B cell (primary cell): ENCODE measurements around the gene ZNF879. TPM values are rescaled to one million over a fixed set of nuclear protein-coding genes. Genes with fewer than 3 reads are reported as not detected.

Experiments used
- ATAC-seq: fragments of 200-7000 bp; cut with Tn5 transposase; one replicate; pipeline ENCODE4 v1.10.0; 2021; ENCODE audit warnings: low read depth, mild to moderate bottlenecking, moderate number of reproducible peaks, moderate library complexity
- CTCF ChIA-PET: fragments of 350-600 bp; sonication (Branson Sonifier 250); formaldehyde crosslinking; loops from one replicate; lab custom pipeline; 2021; ENCODE audit warnings: antibody characterized with exemption, inconsistent platforms; lab: Charles Lee
- POLR2A ChIA-PET: fragments of 350-600 bp; sonication (Branson Sonifier 250); formaldehyde crosslinking; loops from one replicate; lab custom pipeline; 2021; ENCODE audit warnings: antibody characterized with exemption; lab: Charles Lee
- DNase-seq: peaks from one replicate; pipeline ENCODE4 v3.0.0; 2013
- H2AFZ ChIP-seq: 2 replicates; pipeline ENCODE4 v1.6.1; 2012; ENCODE audit warnings: mild to moderate bottlenecking, low read depth, low read length; ENCODE audit not compliant: insufficient read depth, poor library complexity, severe bottlenecking
- H3K27ac ChIP-seq, 2 donors: 1 replicate in 1 of 2; 2 replicates in 1 of 2; pipeline ENCODE4 v1.5.1; 2012 to 2013; ENCODE audit warnings: low read length in 2 of 2, mild to moderate bottlenecking in 2 of 2, moderate library complexity in 1 of 2
- H3K27me3 ChIP-seq, 4 experiments: fragments of 200-600 bp in 1 of 4; sonication (generic) in 1 of 4; replicated peaks in 1 of 4; 1 replicate in 2 of 4; 2 replicates in 2 of 4; pipeline versions ENCODE4 v1.6.1 to v1.7.0; 2013 to 2016; ENCODE audit warnings: low read length in 3 of 4, mild to moderate bottlenecking in 2 of 4, mixed read lengths in 1 of 4, moderate library complexity in 1 of 4; ENCODE audit not compliant: insufficient read depth in 4 of 4, control insufficient read depth in 3 of 4; ENCODE audit errors: control extremely low read depth in 1 of 4
- H3K36me3 ChIP-seq, 2 experiments: replicated peaks in 1 of 2; 1 replicate in 1 of 2; 2 replicates in 1 of 2; pipeline versions ENCODE4 v1.6.1 to v1.7.1; 2013; ENCODE audit warnings: low read length in 1 of 2; ENCODE audit not compliant: insufficient read depth in 2 of 2, control insufficient read depth in 1 of 2; ENCODE audit errors: control extremely low read depth in 1 of 2, extremely low read depth in 1 of 2
- H3K4me1 ChIP-seq, 2 donors: fragments of 200-600 bp in 1 of 2; sonication (generic) in 1 of 2; 1 replicate in 1 of 2; 2 replicates in 1 of 2; pipeline versions ENCODE4 v1.5.1 to v1.6.1; 2013 to 2017; ENCODE audit warnings: low read length in 2 of 2; ENCODE audit not compliant: control insufficient read depth in 2 of 2, insufficient read depth in 2 of 2
- H3K4me2 ChIP-seq: replicated peaks from 2 replicates; pipeline ENCODE3; 2012; ENCODE audit warnings: mild to moderate bottlenecking, low read depth, low read length; ENCODE audit not compliant: poor library complexity, severe bottlenecking
- H3K4me3 ChIP-seq, 5 experiments: fragments of 200-600 bp in 1 of 5; sonication (generic) in 1 of 5; 1 replicate in 3 of 5; 2 replicates in 2 of 5; pipeline versions ENCODE4 v1.5.1 to v1.7.0; 2011 to 2016; ENCODE audit warnings: low read length in 4 of 5, mild to moderate bottlenecking in 4 of 5, low read depth in 2 of 5, control low read depth in 1 of 5, moderate library complexity in 1 of 5; ENCODE audit not compliant: insufficient read depth in 1 of 5; ENCODE audit errors: control extremely low read depth in 1 of 5, extremely low read depth in 1 of 5
- H3K79me2 ChIP-seq: fragments of 200-600 bp; sonication (generic); one replicate; pipeline ENCODE4 v1.6.0; 2016; ENCODE audit warnings: low read length; ENCODE audit not compliant: control insufficient read depth, insufficient read depth
- H3K9ac ChIP-seq: fragments of 200-600 bp; sonication (generic); 2 replicates; pipeline ENCODE4 v1.6.1; 2017; ENCODE audit warnings: mild to moderate bottlenecking, low read length, moderate library complexity
- H3K9me3 ChIP-seq, 3 donors: one replicate each; pipeline versions ENCODE4 v1.6.1 to v1.7.1; 2013; ENCODE audit warnings: low read length in 2 of 3; ENCODE audit not compliant: control insufficient read depth in 2 of 3, insufficient read depth in 1 of 3; ENCODE audit errors: control extremely low read depth in 1 of 3
- H4K20me1 ChIP-seq: 2 replicates; pipeline ENCODE4 v1.6.0; 2012; ENCODE audit warnings: mild to moderate bottlenecking, low read length; ENCODE audit not compliant: insufficient read depth, control insufficient read depth, poor library complexity, severe bottlenecking
- H3K27ac Mint-ChIP-seq: one replicate; pipeline ENCODE4 v1.8.0; 2021; ENCODE audit warnings: mixed read lengths
- H3K27me3 Mint-ChIP-seq: one replicate; pipeline ENCODE4 v1.8.0; 2021; ENCODE audit warnings: mixed read lengths
- H3K4me1 Mint-ChIP-seq: one replicate; pipeline ENCODE4 v1.8.0; 2021; ENCODE audit warnings: mixed read lengths
- H3K4me3 Mint-ChIP-seq: one replicate; pipeline ENCODE4 v1.8.0; 2021; ENCODE audit warnings: mixed read lengths
- H3K9me3 Mint-ChIP-seq: one replicate; pipeline ENCODE4 v1.8.0; 2022; ENCODE audit warnings: mixed read lengths; ENCODE audit not compliant: insufficient read depth
- EZH2 ChIP-seq: IDR thresholded peaks from 2 replicates; pipeline ENCODE4 v1.6.1; 2012; ENCODE audit warnings: borderline replicate concordance, low read depth, mild to moderate bottlenecking, moderate library complexity, low read length; ENCODE audit not compliant: insufficient read depth, poor library complexity, severe bottlenecking
- WGBS: methylation state at CpG from one replicate; pipeline ENCODE4 v1.1.5; 2013; ENCODE audit warnings: missing lambda C conversion rate; ENCODE audit not compliant: insufficient coverage; 5-methylcytosine and 5-hydroxymethylcytosine counted together
- intact Hi-C: fragments of 100-400 bp; cut with micrococcal nuclease; formaldehyde crosslinking; loops from one replicate; pipeline ENCODE4 v1.10.0; 2022
- polyA plus RNA-seq: library from polyadenylated mRNA; depleted of rRNA; stranded (reverse); fragments of >200 nt; gene quantifications from 2 replicates; pipeline ENCODE4 v1.2.3, GENCODE V29; 2012
- total RNA-seq, 2 donors: library from RNA; stranded (reverse); fragments of 120-200 nt in 1 of 2; gene quantifications; 1 replicate in 1 of 2; 2 replicates in 1 of 2; pipeline versions ENCODE4 v1.2.3 to v1.2.4, GENCODE V29; 2013 to 2022
- TF ChIP-seq, protein P1 (sequence below): fragments of 200-600 bp; IDR thresholded peaks from one replicate; pipeline ENCODE4 v1.8.0; 2022; ENCODE audit warnings: antibody characterized with exemption, mild to moderate bottlenecking

Gene ZNF879
- total and polyA plus RNA-seq, 2 donors (not counting 1 experiment from before 2014, with no cell fraction given) = 2.4 to 14.7 TPM

DNA sequence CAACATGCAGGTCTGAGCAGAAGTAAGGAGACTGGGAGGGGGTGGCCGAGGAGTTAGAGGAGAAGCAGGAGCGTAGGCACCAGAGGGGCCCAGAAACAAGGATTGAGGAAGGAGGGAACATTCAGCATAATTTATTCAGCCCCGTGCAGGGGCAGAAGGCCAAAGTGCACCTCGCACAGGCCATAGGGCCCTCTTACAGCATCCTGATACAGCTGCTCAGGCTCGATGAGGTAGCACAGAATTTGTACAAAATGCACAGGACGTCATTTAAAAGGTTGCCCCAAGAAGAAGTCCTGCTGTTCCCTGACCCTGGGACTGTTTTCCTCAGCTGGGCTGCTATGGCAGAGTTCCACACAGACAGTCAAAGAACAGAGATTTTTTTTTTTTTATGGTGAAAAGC is 26.4 kb upstream of the ZNF879 start:
- CTCF ChIA-PET = no interaction called here
- H3K36me3 ChIP-seq = no peaks in the 10 kb centered on the region
- no peaks in the 10 kb centered on the region for H3K4me1 ChIP-seq
- no peak overlapping the region for H2AFZ ChIP-seq
- Mint-ChIP-seq H3K27ac (no peak overlapping the region), H3K4me3 (no peak overlapping the region), H3K4me1 (peaks cover 2% of the 10 kb centered on the region), H3K27me3 (peaks cover 32% of the 10 kb centered on the region), H3K9me3 (no peaks in the 10 kb centered on the region)
- H3K4me2 ChIP-seq = no peak overlapping the region
- no peak overlapping the region for H3K27ac ChIP-seq
- H3K9me3 ChIP-seq = peaks cover 0 to 51% (median 0%) of the 10 kb centered on the region in 3 donors
- WGBS = 79% methylated on average over 5 of the region's 6 CpGs
- no peak overlapping the region for H3K4me3 ChIP-seq
- H3K9ac ChIP-seq = no peak overlapping the region
- no peaks in the 10 kb centered on the region for H3K79me2 ChIP-seq
- H3K27me3 ChIP-seq = peaks cover 0 to 14% (median 0%) of the 10 kb centered on the region in 4 experiments
- DNase-seq = no peak
- TF ChIP-seq, protein P1, sequence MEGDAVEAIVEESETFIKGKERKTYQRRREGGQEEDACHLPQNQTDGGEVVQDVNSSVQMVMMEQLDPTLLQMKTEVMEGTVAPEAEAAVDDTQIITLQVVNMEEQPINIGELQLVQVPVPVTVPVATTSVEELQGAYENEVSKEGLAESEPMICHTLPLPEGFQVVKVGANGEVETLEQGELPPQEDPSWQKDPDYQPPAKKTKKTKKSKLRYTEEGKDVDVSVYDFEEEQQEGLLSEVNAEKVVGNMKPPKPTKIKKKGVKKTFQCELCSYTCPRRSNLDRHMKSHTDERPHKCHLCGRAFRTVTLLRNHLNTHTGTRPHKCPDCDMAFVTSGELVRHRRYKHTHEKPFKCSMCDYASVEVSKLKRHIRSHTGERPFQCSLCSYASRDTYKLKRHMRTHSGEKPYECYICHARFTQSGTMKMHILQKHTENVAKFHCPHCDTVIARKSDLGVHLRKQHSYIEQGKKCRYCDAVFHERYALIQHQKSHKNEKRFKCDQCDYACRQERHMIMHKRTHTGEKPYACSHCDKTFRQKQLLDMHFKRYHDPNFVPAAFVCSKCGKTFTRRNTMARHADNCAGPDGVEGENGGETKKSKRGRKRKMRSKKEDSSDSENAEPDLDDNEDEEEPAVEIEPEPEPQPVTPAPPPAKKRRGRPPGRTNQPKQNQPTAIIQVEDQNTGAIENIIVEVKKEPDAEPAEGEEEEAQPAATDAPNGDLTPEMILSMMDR = no peak
- no peak for TF ChIP-seq EZH2
- POLR2A ChIA-PET = no interaction called here
- H4K20me1 ChIP-seq = no peaks in the 10 kb centered on the region
- ATAC-seq = no peak
- intact Hi-C loops = no loop called here

DNA sequence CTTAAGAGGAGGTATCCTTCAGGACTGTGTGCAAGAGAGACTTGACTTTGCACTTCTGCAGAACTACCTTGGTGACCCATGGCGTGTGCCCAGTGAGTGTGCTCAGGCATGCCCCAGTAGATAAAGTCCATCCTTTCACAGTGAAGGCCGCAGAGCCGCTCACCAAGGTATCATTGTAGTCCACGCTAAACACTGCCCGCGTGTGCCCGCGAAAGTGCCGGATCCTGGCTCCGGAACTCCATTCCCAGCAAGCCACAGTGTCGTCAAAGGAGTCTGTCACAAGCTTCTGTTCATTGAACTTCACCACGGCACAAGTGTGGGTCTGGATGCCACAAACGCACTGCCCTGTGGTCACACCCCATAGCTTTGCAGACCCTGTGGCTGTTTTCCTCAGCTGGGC is 25.2 kb upstream of the ZNF879 start:
- H3K9me3 Mint-ChIP-seq = peaks cover 3% of the 10 kb centered on the region
- 95% methylated on average over 13 of the region's 13 CpGs for WGBS
- Histone ChIP-seq H3K36me3 (no peaks in the 10 kb centered on the region), H3K9me3 (peaks cover 0 to 44% (median 0%) of the 10 kb centered on the region in 3 donors), H3K79me2 (no peaks in the 10 kb centered on the region), H3K4me1 (no peaks in the 10 kb centered on the region), H2AFZ (no peak overlapping the region), H3K9ac (no peak overlapping the region), H3K4me2 (no peak overlapping the region), H3K27ac (no peak overlapping the region), H4K20me1 (no peaks in the 10 kb centered on the region), H3K4me3 (no peak overlapping the region), H3K27me3 (peaks cover 0 to 6% (median 0%) of the 10 kb centered on the region in 4 experiments)
- DNase-seq (no peak), ATAC-seq (no peak)
- no peak overlapping the region for H3K27ac Mint-ChIP-seq
- TF ChIP-seq, protein P1 = no peak
- no peak for TF ChIP-seq EZH2
- ChIA-PET POLR2A (no interaction called here), CTCF (no interaction called here)
- intact Hi-C loops = no loop called here
- no peak overlapping the region for H3K4me3 Mint-ChIP-seq
- peaks cover 26% of the 10 kb centered on the region for H3K27me3 Mint-ChIP-seq
- H3K4me1 Mint-ChIP-seq = peaks cover 2% of the 10 kb centered on the region
